Lower lobe of right lung (tissue), 2 donors: ENCODE results near the gene SPAG17. TPM values are rescaled to one million over a fixed set of nuclear protein-coding genes. Genes with fewer than 3 reads are reported as not detected.

Source experiments
- ATAC-seq, 2 donors: fragments of 200-7000 bp; cut with Tn5 transposase; one replicate each; pipeline ENCODE4 v1.9.1; 2020 to 2022; ENCODE audit warnings: mild to moderate bottlenecking in 2 of 2, moderate library complexity in 2 of 2
- DNase-seq: peaks from one replicate; pipeline ENCODE4 v3.0.0-alpha.2; 2020
- H3K27ac ChIP-seq: fragments of 200-600 bp; one replicate; pipeline ENCODE4 v1.8.0; 2022
- H3K27me3 ChIP-seq: fragments of 200-600 bp; one replicate; pipeline ENCODE4 v1.8.0; 2022; ENCODE audit warnings: low read depth
- H3K36me3 ChIP-seq: fragments of 200-600 bp; one replicate; pipeline ENCODE4 v1.8.0; 2022; ENCODE audit warnings: mild to moderate bottlenecking
- H3K4me1 ChIP-seq: fragments of 200-600 bp; one replicate; pipeline ENCODE4 v1.8.0; 2022
- H3K4me3 ChIP-seq: fragments of 200-600 bp; one replicate; pipeline ENCODE4 v1.8.0; 2022; ENCODE audit warnings: mild to moderate bottlenecking
- H3K9me3 ChIP-seq: fragments of 200-600 bp; one replicate; pipeline ENCODE4 v1.8.0; 2022
- intact Hi-C: fragments of 100-400 bp; cut with DNase I; formaldehyde crosslinking; loops from one replicate; pipeline ENCODE4 v1.11.0; 2022
- total RNA-seq: library from RNA; stranded (reverse); fragmentation: NEBNext Ultra II Directional; extraction: Animal tissue kit (Norgen Biotek cat#: 25700); gene quantifications from one replicate; pipeline ENCODE4 v1.2.1, GENCODE V29; 2021
- TF ChIP-seq, protein P1 (sequence below): fragments of 200-600 bp; IDR thresholded peaks from one replicate; pipeline ENCODE4 v1.8.0; 2022; ENCODE audit warnings: antibody characterized with exemption, mild to moderate bottlenecking
- donor health status: DM: no; HTN: yes; CAD: no; lungs with severe emphysema.

The SPAG17 gene
- total RNA-seq, 1 donor from 2014 or later: 9.9 TPM

DNA sequence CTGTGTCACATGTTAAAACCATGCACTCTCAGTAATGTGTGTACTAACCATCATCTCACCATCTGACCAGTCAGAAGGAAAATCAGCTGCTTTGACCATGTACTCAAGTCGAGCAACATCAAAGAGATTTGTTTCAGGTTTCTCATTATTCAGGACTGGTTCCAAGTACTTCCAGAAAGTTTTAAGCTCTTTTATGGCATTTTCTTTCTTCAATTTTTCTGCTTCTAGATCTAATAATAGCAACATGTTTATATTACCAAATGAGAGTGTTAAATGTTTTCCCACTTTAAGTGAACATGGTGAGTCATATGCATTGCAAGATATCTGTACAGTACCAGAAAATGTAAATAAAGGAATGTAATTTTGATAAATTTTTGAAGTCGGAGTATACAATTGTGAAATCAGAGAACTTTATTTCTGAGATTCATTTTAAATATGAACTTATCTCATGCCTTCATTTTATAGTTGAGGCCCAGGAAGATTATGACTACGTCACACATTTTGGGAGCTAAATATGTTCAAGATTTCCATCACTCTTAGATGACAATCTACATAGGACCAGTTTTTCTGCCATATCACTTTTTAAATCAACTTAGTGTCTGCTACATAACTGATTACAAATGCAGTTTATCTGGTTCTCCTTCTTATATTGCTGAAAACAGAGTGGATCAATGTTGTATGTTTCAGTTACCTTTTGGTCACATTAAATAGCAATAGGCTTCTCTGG is 87.2 kb downstream of the SPAG17 start:
- Histone ChIP-seq H3K27ac (no peak overlapping the region), H3K27me3 (no peaks in the 10 kb centered on the region), H3K9me3 (no peaks in the 10 kb centered on the region), H3K36me3 (no peaks in the 10 kb centered on the region), H3K4me3 (no peak overlapping the region), H3K4me1 (no peaks in the 10 kb centered on the region)
- intact Hi-C loops: no loop called here
- TF ChIP-seq, protein P1, sequence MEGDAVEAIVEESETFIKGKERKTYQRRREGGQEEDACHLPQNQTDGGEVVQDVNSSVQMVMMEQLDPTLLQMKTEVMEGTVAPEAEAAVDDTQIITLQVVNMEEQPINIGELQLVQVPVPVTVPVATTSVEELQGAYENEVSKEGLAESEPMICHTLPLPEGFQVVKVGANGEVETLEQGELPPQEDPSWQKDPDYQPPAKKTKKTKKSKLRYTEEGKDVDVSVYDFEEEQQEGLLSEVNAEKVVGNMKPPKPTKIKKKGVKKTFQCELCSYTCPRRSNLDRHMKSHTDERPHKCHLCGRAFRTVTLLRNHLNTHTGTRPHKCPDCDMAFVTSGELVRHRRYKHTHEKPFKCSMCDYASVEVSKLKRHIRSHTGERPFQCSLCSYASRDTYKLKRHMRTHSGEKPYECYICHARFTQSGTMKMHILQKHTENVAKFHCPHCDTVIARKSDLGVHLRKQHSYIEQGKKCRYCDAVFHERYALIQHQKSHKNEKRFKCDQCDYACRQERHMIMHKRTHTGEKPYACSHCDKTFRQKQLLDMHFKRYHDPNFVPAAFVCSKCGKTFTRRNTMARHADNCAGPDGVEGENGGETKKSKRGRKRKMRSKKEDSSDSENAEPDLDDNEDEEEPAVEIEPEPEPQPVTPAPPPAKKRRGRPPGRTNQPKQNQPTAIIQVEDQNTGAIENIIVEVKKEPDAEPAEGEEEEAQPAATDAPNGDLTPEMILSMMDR: no peak
- ATAC-seq: peak in 1 of 2 donors; percentile 36
- no peak for DNase-seq

- intact Hi-C loops: no loop called here
- no peaks in the 10 kb centered on the region for H3K27me3 ChIP-seq
- H3K27ac ChIP-seq: no peak overlapping the region
- no peak overlapping the region for H3K4me3 ChIP-seq
- no peak for ATAC-seq
- no peaks in the 10 kb centered on the region for H3K4me1 ChIP-seq
- no peaks in the 10 kb centered on the region for H3K36me3 ChIP-seq
- DNase-seq: no peak
- no peaks in the 10 kb centered on the region for H3K9me3 ChIP-seq
- TF ChIP-seq, protein P1: no peak
Measured at GRCh38 chr1:118093017-118093416, 92.0 kb downstream of the SPAG17 start.

- TF ChIP-seq, protein P1: no peak
- no peak for ATAC-seq
Measured at GRCh38 chr1:118090130-118090529, 94.9 kb downstream of the SPAG17 start.

DNA sequence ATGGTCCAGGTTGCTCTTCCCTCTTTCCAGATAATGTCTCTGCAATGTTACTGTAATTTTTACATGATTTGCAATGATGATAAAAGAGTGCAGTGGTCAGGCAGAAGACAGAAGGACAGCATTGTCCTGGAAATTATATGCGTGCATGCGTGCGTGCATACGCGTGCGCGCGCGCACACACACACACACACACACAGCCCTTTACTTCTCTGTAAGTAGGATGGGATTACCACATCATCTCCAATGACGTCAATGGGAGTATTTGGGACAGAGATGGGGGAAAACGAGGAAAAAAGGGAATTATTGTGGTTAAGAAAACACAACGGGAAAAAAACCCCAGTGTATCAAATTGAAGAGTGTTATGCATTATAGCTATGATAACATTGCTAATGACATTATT is 99.7 kb downstream of the SPAG17 start:
- H3K27me3 ChIP-seq: no peaks in the 10 kb centered on the region
- no peak overlapping the region for H3K27ac ChIP-seq
- DNase-seq (no peak), ATAC-seq (no peak)
- H3K9me3 ChIP-seq: no peaks in the 10 kb centered on the region
- no peak overlapping the region for H3K4me3 ChIP-seq
- intact Hi-C loops: no loop called here
- TF ChIP-seq, protein P1: no peak
- no peaks in the 10 kb centered on the region for H3K36me3 ChIP-seq
- H3K4me1 ChIP-seq: no peaks in the 10 kb centered on the region

More at GRCh38 chr1:118090130-118090529, 94.9 kb downstream of the SPAG17 start:
- Histone ChIP-seq H3K36me3 (no peaks in the 10 kb centered on the region), H3K27me3 (no peaks in the 10 kb centered on the region), H3K4me3 (no peak overlapping the region), H3K9me3 (no peaks in the 10 kb centered on the region), H3K4me1 (no peaks in the 10 kb centered on the region), H3K27ac (no peak overlapping the region)
- intact Hi-C loops: no loop called here
- DNase-seq: no peak

DNA sequence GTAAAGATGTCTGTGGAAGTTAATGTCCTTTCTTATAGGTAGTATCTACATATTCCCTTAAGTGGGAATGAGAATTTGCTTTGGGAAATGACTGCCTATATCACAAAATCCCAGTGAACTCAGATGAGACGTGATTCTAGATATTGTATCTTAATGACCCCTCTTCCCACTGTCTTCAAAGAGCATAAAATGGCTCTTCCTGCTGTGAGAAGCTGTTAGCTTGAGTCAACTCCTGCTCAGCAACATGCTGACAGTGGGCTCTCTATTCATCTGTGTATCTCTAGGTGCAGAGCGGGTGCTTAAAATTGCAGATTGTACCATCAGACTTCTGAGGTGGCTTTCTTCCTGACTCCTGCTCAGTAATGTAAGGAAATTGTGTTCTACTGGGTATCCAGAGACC is 100.6 kb downstream of the SPAG17 start:
- TF ChIP-seq, protein P1: no peak
- Histone ChIP-seq H3K4me1 (no peaks in the 10 kb centered on the region), H3K27ac (no peak overlapping the region), H3K4me3 (no peak overlapping the region), H3K9me3 (no peaks in the 10 kb centered on the region), H3K27me3 (no peaks in the 10 kb centered on the region), H3K36me3 (no peaks in the 10 kb centered on the region)
- DNase-seq: no peak
- ATAC-seq: no peak
- intact Hi-C loops: no loop called here
